CD4-positive, alpha-beta T cell treated with Interleukin-1 beta for 1 hour (primary cell): Measurements from ENCODE around the gene HMGCLL1.

Experiments used
- DNase-seq, 2 donors: peaks; one replicate each; pipeline ENCODE4 v3.0.0-alpha.2; 2020 to 2022

HMGCLL1 gene

GRCh38 chr6:55438203-55438602, 140.8 kb downstream of the HMGCLL1 start:
- DNase-seq = no peak

- no peak for DNase-seq
Observed at GRCh38 chr6:55437141-55437540, 141.9 kb downstream of the HMGCLL1 start.

DNA sequence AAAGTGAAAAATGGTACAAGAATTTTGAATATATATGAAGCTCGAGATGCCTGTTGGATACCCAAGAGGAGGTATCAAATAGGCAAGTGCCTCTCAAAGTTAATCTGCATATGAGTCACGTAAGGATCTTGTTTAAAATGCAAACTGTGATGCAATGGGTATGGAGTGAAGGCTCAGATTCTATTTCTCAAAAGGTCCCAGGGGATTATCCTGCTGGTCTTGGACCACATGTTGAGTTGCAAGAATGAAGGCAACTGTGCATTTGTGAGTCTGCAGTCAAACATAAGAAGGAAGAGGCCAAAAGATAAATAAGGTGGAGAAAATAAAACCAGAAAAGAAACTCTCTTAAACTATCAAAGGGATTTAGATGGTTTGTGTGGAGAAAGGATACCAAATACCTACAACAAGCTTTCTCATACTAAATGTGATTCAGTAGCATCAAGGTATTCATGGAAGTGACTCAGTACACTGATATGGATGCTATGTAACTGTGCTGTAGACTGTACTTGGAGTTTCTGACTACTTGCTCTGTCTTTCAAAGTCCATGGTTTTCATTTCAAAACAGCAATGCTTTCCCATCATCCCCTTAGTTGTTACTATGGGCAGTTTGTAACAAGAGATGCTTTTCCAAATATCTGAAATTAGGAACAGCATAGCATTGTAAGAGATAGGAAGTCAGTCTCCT, 145.4 kb downstream of the HMGCLL1 start:
- no peak for DNase-seq

GRCh38 chr6:55423933-55424332, 155.1 kb downstream of the HMGCLL1 start:
- no peak for DNase-seq

DNA sequence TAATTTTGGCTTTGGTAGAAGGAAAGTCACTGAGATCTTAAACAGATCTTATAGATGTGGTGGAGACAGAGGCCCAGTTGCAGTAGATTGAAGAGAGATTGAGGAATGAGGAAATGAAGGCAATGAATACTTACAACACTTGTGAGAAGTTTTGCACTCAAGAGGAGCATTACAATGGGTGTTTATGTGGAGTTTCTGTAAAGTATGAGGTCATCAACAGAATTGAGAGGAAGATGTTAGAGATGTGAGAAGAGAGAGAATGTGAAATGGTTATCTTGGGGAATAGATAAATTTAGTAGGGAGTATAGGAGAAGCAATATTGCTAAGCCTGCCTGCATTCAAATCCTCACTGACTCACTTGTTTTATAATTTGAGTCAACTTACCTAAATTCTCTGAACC, 168.3 kb downstream of the HMGCLL1 start:
- DNase-seq = no peak

GRCh38 chr6:55405474-55406235, 173.3 kb downstream of the HMGCLL1 start:
- no peak for DNase-seq

DNA sequence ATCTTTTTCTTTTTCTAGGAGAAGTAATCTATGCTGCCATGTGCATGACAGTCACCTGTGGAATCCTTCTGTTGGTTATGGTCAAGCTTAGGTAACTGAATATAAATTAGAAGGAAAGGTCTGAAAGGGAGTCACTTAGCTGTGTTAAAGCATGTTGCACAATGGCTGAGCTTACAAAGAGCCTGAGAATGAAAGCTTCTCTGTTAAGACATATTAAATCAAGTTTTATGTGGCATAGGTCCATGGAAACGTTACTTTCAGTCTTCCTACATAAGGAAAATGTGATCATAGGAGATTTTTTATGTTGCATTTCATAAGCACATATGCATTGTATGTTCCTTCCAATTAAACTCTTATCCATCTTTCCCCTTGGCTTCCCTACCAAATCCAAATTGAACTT, 179.6 kb downstream of the HMGCLL1 start:
- DNase-seq = no peak

DNA sequence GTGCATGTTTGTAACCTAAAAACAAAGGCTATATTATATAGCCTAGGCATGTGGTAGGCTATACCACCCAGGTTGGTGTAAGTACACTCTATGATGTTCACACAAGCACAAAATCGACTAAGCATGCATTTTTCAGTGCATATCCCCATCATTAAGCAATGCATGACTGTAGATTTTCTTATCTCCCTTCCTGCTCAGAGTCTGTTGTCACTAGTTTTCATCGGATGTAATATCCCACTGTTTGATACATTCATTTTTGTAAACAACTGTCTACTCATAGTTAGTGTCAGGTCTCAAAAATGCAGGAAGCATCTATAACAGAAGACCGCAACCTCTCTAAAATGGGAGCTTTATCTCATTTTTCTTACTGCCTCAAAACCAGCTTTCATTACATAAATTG, 181.0 kb downstream of the HMGCLL1 start:
- no peak for DNase-seq

DNA sequence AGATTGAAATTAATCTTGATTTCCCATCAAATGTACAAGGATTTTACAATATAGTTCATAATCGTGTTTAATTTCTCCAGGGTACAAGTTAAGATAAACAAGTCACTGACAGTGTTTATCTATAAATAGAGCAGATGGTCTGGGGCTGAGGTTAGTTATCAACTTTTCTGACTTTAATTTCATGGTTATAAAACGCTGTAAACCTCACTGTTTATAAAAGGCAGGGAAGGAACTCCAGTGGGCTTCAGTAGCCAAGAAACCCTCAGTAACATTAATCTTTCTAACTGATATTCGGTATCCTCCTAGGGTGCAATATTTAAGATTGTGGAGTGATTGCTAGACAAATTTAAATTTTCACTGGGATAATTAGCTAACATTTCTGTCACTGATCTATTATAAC, 183.1 kb downstream of the HMGCLL1 start:
- DNase-seq = no peak

- DNase-seq = no peak
Observed at GRCh38 chr6:55388211-55388610, 190.8 kb downstream of the HMGCLL1 start.
